Measurements from ENCODE around the gene CIRBP.

CIRBP gene

DNA sequence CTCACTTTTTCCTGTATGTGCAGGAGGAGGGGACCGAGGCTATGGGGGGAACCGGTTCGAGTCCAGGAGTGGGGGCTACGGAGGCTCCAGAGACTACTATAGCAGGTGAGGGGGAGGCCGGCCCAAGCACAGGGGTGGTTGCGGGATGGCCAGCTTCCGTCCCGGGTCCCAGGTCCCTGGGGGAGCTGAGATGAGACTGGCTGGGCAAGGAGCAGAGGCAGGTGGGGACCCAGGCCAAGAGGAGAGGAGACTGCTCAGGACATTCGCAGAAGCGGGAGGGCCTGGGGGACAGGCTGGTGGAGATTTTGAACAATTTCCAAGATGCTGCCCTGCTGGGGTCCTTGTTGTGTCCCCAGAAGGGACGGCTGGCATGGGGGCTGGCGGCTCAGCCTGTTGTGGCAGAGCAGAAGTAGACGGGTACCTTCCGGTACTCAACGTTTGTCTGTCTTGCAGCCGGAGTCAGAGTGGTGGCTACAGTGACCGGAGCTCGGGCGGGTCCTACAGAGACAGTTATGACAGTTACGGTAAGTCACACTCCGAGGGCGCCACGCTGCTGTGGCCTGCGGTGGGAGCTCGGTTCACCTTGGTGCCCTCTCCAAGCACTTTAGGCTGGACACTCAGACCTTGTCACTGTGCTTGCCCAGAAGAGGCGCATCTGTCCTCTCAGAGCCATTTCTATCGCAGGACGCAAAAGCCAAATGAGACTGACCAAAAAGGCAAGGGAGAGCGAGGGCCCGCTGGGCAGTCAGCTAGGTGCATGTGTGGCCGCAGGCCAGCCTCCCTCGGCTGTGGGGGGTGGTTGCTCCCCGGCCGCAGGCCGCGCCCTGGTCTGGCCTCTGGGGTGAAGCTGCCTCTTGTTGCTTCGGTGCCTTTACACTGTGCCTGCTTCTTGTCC, 2.6 kb downstream of the CIRBP start:
- no peak overlapping the region for H3K9ac ChIP-seq (ENCODE audit: low read length)
- H3K4me3 ChIP-seq (ENCODE audit: low read length), result no peak overlapping the region
- H3K4me1 ChIP-seq (ENCODE audit: low read length), result peaks cover 42% of the 10 kb centered on the region

GRCh38 chr19:1272423-1273262, 3.5 kb downstream of the CIRBP start:
- H3K4me3 ChIP-seq (ENCODE audit: low read length), result no peak overlapping the region
- no peak overlapping the region for H3K9ac ChIP-seq (ENCODE audit: low read length)
- H3K9me3 ChIP-seq (ENCODE audit: insufficient read depth, low read length), result no peaks in the 10 kb centered on the region
- H4K20me1 ChIP-seq (ENCODE audit: insufficient read depth, low read length), result peaks cover 16% of the 10 kb centered on the region
- H2AFZ ChIP-seq (ENCODE audit: low read depth, low read length), result no peak overlapping the region
- peaks cover 54% of the 10 kb centered on the region for H3K36me3 ChIP-seq (replicated peaks; ENCODE audit: low read depth, low read length)
- no peak overlapping the region for H3K4me2 ChIP-seq (ENCODE audit: low read length)
- TF ChIP-seq, protein P1, sequence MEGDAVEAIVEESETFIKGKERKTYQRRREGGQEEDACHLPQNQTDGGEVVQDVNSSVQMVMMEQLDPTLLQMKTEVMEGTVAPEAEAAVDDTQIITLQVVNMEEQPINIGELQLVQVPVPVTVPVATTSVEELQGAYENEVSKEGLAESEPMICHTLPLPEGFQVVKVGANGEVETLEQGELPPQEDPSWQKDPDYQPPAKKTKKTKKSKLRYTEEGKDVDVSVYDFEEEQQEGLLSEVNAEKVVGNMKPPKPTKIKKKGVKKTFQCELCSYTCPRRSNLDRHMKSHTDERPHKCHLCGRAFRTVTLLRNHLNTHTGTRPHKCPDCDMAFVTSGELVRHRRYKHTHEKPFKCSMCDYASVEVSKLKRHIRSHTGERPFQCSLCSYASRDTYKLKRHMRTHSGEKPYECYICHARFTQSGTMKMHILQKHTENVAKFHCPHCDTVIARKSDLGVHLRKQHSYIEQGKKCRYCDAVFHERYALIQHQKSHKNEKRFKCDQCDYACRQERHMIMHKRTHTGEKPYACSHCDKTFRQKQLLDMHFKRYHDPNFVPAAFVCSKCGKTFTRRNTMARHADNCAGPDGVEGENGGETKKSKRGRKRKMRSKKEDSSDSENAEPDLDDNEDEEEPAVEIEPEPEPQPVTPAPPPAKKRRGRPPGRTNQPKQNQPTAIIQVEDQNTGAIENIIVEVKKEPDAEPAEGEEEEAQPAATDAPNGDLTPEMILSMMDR (IDR thresholded peaks at IDR 0.05; ENCODE audit: low read depth, low read length), result no peak
- no peak for TF ChIP-seq EZH2phosphoT487 (IDR thresholded peaks at IDR 0.05; ENCODE audit: low read depth)
- H3K27ac ChIP-seq (ENCODE audit: low read length), result no peak overlapping the region
- peaks cover 69% of the 10 kb centered on the region for H3K79me2 ChIP-seq (ENCODE audit: low read length)
- H3K4me1 ChIP-seq (ENCODE audit: low read length), result peaks cover 37% of the 10 kb centered on the region
- peaks cover 4% of the 10 kb centered on the region; the same call in 1 of the 2 replicates for H3K27me3 ChIP-seq (ENCODE audit: low read depth, low read length)

More for the DNA sequence above, 2.6 kb downstream of the CIRBP start:
- Histone ChIP-seq H3K9me3 (ENCODE audit: insufficient read depth, low read length) (no peaks in the 10 kb centered on the region), H3K27me3 (ENCODE audit: low read depth, low read length) (peaks cover 11% of the 10 kb centered on the region), H3K4me2 (ENCODE audit: low read length) (no peak overlapping the region), H4K20me1 (ENCODE audit: insufficient read depth, low read length) (peaks cover 16% of the 10 kb centered on the region), H3K36me3 (replicated peaks; ENCODE audit: low read depth, low read length) (peaks cover 54% of the 10 kb centered on the region), H2AFZ (ENCODE audit: low read depth, low read length) (no peak overlapping the region), H3K79me2 (ENCODE audit: low read length) (peaks cover 65% of the 10 kb centered on the region), H3K27ac (ENCODE audit: low read length) (no peak overlapping the region)
- TF ChIP-seq EZH2phosphoT487 (IDR thresholded peaks at IDR 0.05; ENCODE audit: low read depth), result no peak
- TF ChIP-seq, protein P1 (IDR thresholded peaks at IDR 0.05; ENCODE audit: low read depth, low read length), result no peak

GRCh38 chr19:1273263-1274041, 4.3 kb downstream of the CIRBP start:
- H3K4me1 ChIP-seq (ENCODE audit: low read length), result peaks cover 32% of the 10 kb centered on the region
- no peak overlapping the region for H3K4me3 ChIP-seq (ENCODE audit: low read length)
- peaks cover 54% of the 10 kb centered on the region for H3K36me3 ChIP-seq (replicated peaks; ENCODE audit: low read depth, low read length)
- H3K9me3 ChIP-seq (ENCODE audit: insufficient read depth, low read length), result no peaks in the 10 kb centered on the region
- no peak overlapping the region for H3K4me2 ChIP-seq (ENCODE audit: low read length)
- no peak overlapping the region for H2AFZ ChIP-seq (ENCODE audit: low read depth, low read length)
- H3K27me3 ChIP-seq (ENCODE audit: low read depth, low read length), result no peaks in the 10 kb centered on the region
- no peak for TF ChIP-seq EZH2phosphoT487 (IDR thresholded peaks at IDR 0.05; ENCODE audit: low read depth)
- TF ChIP-seq, protein P1 (IDR thresholded peaks at IDR 0.05; ENCODE audit: low read depth, low read length), result no peak
- no peak overlapping the region for H3K9ac ChIP-seq (ENCODE audit: low read length)
- peaks cover 16% of the 10 kb centered on the region for H4K20me1 ChIP-seq (ENCODE audit: insufficient read depth, low read length)
- H3K79me2 ChIP-seq (ENCODE audit: low read length), result peaks cover 69% of the 10 kb centered on the region
- no peak overlapping the region for H3K27ac ChIP-seq (ENCODE audit: low read length)
